Vagina (tissue), 2 donors: ENCODE results near the gene ANO9. TPM values are rescaled to one million over a fixed set of nuclear protein-coding genes. Genes with fewer than 3 reads are reported as not detected.

Source experiments
- DNase-seq, 2 donors: peaks; one replicate each; pipeline ENCODE4 v3.0.0-alpha.2; 2017; ENCODE audit errors: extremely low spot score in 2 of 2
- H3K27ac ChIP-seq: fragments of 200-600 bp; sonication (generic); one replicate; pipeline ENCODE4 v1.5.1; 2019
- H3K27me3 ChIP-seq: fragments of 200-600 bp; sonication (generic); one replicate; pipeline ENCODE4 v1.5.1; 2019
- H3K36me3 ChIP-seq, 2 donors: fragments of 200-600 bp; sonication (generic); one replicate each; pipeline ENCODE4 v1.5.1; 2017 to 2019
- H3K4me1 ChIP-seq: fragments of 200-600 bp; sonication (generic); one replicate; pipeline ENCODE4 v1.5.1; 2019
- H3K4me3 ChIP-seq, 2 donors: fragments of 200-600 bp; sonication (generic); 1 replicate in 1 of 2; 2 replicates in 1 of 2; pipeline ENCODE4 v1.5.1; 2016 to 2019
- H3K9me3 ChIP-seq: fragments of 200-600 bp; sonication (generic); one replicate; pipeline ENCODE4 v1.5.1; 2019
- POLR2A ChIP-seq, 2 donors: fragments of 450-650 bp; IDR thresholded peaks; one replicate each; pipeline ENCODE4 v1.6.1; 2017; ENCODE audit warnings: antibody characterized with exemption in 2 of 2, mild to moderate bottlenecking in 2 of 2, moderate library complexity in 2 of 2
- POLR2AphosphoS5 ChIP-seq, 2 donors: sonication (generic); formaldehyde crosslinking; IDR thresholded peaks; one replicate each; pipeline ENCODE4 v1.9.0; 2017; ENCODE audit warnings: antibody characterized with exemption in 2 of 2, mild to moderate bottlenecking in 2 of 2, low read depth in 1 of 2; ENCODE audit not compliant: insufficient read depth in 1 of 2
- intact Hi-C: fragments of 100-400 bp; cut with DNase I; formaldehyde crosslinking; loops from one replicate; pipeline ENCODE4 v1.15.1; 2023
- total RNA-seq: library from RNA; depleted of rRNA; stranded (reverse); fragments of >200 nt; gene quantifications from one replicate; pipeline ENCODE4 v1.2.3, GENCODE V29; 2016
- TF ChIP-seq, protein P1 (sequence below), 3 experiments: fragments of 450-650 bp in 2 of 3; fragments of 200-600 bp in 1 of 3; sonication (generic) in 1 of 3; IDR thresholded peaks; one replicate each; pipeline ENCODE4 v1.5.1; 2017 to 2019; ENCODE audit warnings: antibody characterized with exemption in 3 of 3, mild to moderate bottlenecking in 2 of 3, moderate library complexity in 2 of 3

ANO9 gene
- total RNA-seq: 12.0 TPM

- Histone ChIP-seq H3K4me3 (peak within 1 kb of the TSS in 1 of 2 donors; percentile 37), H3K27me3 (peaks cover 5% of the 10 kb centered on the region), H3K36me3 (no peaks in the 10 kb centered on the region), H3K9me3 (no peaks in the 10 kb centered on the region), H3K27ac (no peak within 1 kb of the TSS), H3K4me1 (peaks cover 13% of the 10 kb centered on the region)
- no peak for DNase-seq
- intact Hi-C loops: loop anchor here (10.0 kb wide), 1 partner anchor 187 kb away; no protein-coding TSS in a partner anchor
- TF ChIP-seq, protein P1, sequence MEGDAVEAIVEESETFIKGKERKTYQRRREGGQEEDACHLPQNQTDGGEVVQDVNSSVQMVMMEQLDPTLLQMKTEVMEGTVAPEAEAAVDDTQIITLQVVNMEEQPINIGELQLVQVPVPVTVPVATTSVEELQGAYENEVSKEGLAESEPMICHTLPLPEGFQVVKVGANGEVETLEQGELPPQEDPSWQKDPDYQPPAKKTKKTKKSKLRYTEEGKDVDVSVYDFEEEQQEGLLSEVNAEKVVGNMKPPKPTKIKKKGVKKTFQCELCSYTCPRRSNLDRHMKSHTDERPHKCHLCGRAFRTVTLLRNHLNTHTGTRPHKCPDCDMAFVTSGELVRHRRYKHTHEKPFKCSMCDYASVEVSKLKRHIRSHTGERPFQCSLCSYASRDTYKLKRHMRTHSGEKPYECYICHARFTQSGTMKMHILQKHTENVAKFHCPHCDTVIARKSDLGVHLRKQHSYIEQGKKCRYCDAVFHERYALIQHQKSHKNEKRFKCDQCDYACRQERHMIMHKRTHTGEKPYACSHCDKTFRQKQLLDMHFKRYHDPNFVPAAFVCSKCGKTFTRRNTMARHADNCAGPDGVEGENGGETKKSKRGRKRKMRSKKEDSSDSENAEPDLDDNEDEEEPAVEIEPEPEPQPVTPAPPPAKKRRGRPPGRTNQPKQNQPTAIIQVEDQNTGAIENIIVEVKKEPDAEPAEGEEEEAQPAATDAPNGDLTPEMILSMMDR (IDR thresholded peaks at IDR 0.05): no peak
- TF ChIP-seq POLR2AphosphoS5 (IDR thresholded peaks at IDR 0.05; ENCODE audit: insufficient read depth in 1 of 2, low read depth in 1 of 2) (no peak), POLR2A (IDR thresholded peaks at IDR 0.05) (no peak)
Observed at GRCh38 chr11:441418-442274, at the start of gene ANO9. Gene ANO9 (minus strand): TSS chr11:442011. CDS start chr11:441926, 85 bp downstream.

- no peak overlapping the region for H3K4me3 ChIP-seq
- H3K27me3 ChIP-seq: no peaks in the 10 kb centered on the region
- no peaks in the 10 kb centered on the region for H3K9me3 ChIP-seq
- H3K36me3 ChIP-seq: peaks cover 0 to 35% of the 10 kb centered on the region in 2 donors
- H3K4me1 ChIP-seq: no peaks in the 10 kb centered on the region
- DNase-seq: no peak
- intact Hi-C loops: no loop called here
- no peak overlapping the region for H3K27ac ChIP-seq
- no peak for TF ChIP-seq POLR2A (IDR thresholded peaks at IDR 0.05)
- TF ChIP-seq, protein P1 (IDR thresholded peaks at IDR 0.05): no peak
- no peak for TF ChIP-seq POLR2AphosphoS5 (IDR thresholded peaks at IDR 0.05; ENCODE audit: insufficient read depth in 1 of 2, low read depth in 1 of 2)
Observed at GRCh38 chr11:491358-491757, 49.5 kb upstream of the ANO9 start.

DNA sequence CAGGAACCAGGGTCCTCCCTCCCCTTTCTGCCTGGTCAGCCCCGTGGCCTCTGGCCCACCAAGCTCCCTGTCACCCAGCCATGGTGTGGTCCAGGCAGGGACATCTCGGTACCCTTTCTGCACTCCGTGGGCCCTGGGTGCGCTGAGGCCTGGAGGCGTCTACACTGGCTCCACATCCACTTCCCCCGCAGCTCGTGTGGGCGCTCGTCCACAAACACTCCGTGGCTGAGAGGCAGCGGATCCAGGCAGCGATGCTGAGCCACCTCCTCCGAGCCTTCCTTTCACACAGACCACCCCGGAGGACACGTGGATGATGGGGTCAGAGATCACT is 49.1 kb upstream of the ANO9 start:
- H3K9me3 ChIP-seq: no peaks in the 10 kb centered on the region
- no peak for DNase-seq
- H3K27ac ChIP-seq: no peak overlapping the region
- no peaks in the 10 kb centered on the region for H3K27me3 ChIP-seq
- H3K4me1 ChIP-seq: no peaks in the 10 kb centered on the region
- intact Hi-C loops: no loop called here
- peaks cover 0 to 30% of the 10 kb centered on the region in 2 donors for H3K36me3 ChIP-seq
- H3K4me3 ChIP-seq: no peak overlapping the region
- TF ChIP-seq POLR2AphosphoS5 (IDR thresholded peaks at IDR 0.05; ENCODE audit: insufficient read depth in 1 of 2, low read depth in 1 of 2) (no peak), POLR2A (IDR thresholded peaks at IDR 0.05) (no peak)
- TF ChIP-seq, protein P1 (IDR thresholded peaks at IDR 0.05): no peak

- no peak for DNase-seq
- H3K4me3 ChIP-seq: no peak overlapping the region
- H3K27me3 ChIP-seq: no peaks in the 10 kb centered on the region
- peaks cover 0 to 25% of the 10 kb centered on the region in 2 donors for H3K36me3 ChIP-seq
- H3K9me3 ChIP-seq: no peaks in the 10 kb centered on the region
- TF ChIP-seq, protein P1 (IDR thresholded peaks at IDR 0.05): no peak
- TF ChIP-seq POLR2A (IDR thresholded peaks at IDR 0.05) (no peak), POLR2AphosphoS5 (IDR thresholded peaks at IDR 0.05; ENCODE audit: insufficient read depth in 1 of 2, low read depth in 1 of 2) (no peak)
- H3K4me1 ChIP-seq: no peaks in the 10 kb centered on the region
- intact Hi-C loops: no loop called here
- H3K27ac ChIP-seq: no peak overlapping the region
Observed at GRCh38 chr11:490186-490929, 48.5 kb upstream of the ANO9 start.
